Mesenchymal stem cell (in vitro differentiated cells and primary cell): Measurements from ENCODE around the gene CCNYL1.
"Not testable (repeated sequence)": the region's sequence is repeated elsewhere in the genome, so short reads cannot be mapped to it uniquely, and the experiment has no call there.

Source experiments
- DNase-seq: peaks from one replicate; pipeline ENCODE4 v3.0.0-alpha.2; 2013
- H2AFZ ChIP-seq: one replicate; pipeline ENCODE4 v1.6.1; 2013; ENCODE audit warnings: low read depth, mild to moderate bottlenecking, control low read depth, inconsistent platforms, low read length, moderate library complexity
- H2AK5ac ChIP-seq: 2 replicates; pipeline ENCODE4 v1.6.1; 2013; ENCODE audit warnings: low read length, moderate library complexity, mild to moderate bottlenecking, inconsistent platforms; ENCODE audit not compliant: severe bottlenecking
- H2BK120ac ChIP-seq: one replicate; pipeline ENCODE4 v1.6.1; 2013; ENCODE audit warnings: low read depth, mild to moderate bottlenecking, inconsistent platforms, low read length, moderate library complexity
- H2BK12ac ChIP-seq, 2 experiments: one replicate each; pipeline ENCODE4 v1.6.1; 2013; ENCODE audit warnings: inconsistent platforms in 2 of 2, low read length in 2 of 2, mild to moderate bottlenecking in 2 of 2, moderate library complexity in 2 of 2, control low read depth in 1 of 2
- H2BK15ac ChIP-seq: one replicate; pipeline ENCODE4 v1.6.1; 2013; ENCODE audit warnings: mild to moderate bottlenecking, low read depth, inconsistent platforms; ENCODE audit not compliant: poor library complexity, severe bottlenecking
- H2BK5ac ChIP-seq: 2 replicates; pipeline ENCODE4 v1.6.1; 2013; ENCODE audit warnings: low read depth, mild to moderate bottlenecking, low read length, control low read depth, inconsistent platforms; ENCODE audit not compliant: poor library complexity, severe bottlenecking
- H3K14ac ChIP-seq, 2 experiments: one replicate each; pipeline ENCODE4 v1.6.1; 2013; ENCODE audit warnings: inconsistent platforms in 2 of 2, low read length in 2 of 2, control low read depth in 1 of 2, mild to moderate bottlenecking in 1 of 2, moderate library complexity in 1 of 2
- H3K18ac ChIP-seq, 2 experiments: one replicate each; pipeline ENCODE4 v1.6.1; 2013; ENCODE audit warnings: inconsistent platforms in 2 of 2, low read length in 2 of 2, control low read depth in 1 of 2, low read depth in 1 of 2, mild to moderate bottlenecking in 1 of 2
- H3K23ac ChIP-seq, 2 experiments: one replicate each; pipeline ENCODE4 v1.6.1; 2013; ENCODE audit warnings: inconsistent platforms in 2 of 2, low read length in 2 of 2, mild to moderate bottlenecking in 2 of 2, moderate library complexity in 2 of 2, control low read depth in 1 of 2
- H3K27ac ChIP-seq: 2 replicates; pipeline ENCODE4 v1.5.1; 2013; ENCODE audit warnings: mild to moderate bottlenecking, moderate library complexity, low read length, control low read depth, inconsistent platforms; ENCODE audit not compliant: poor library complexity, severe bottlenecking
- H3K27me3 ChIP-seq, 2 experiments: 2 replicates each; pipeline versions ENCODE4 v1.6.1 to v1.7.0; 2013; ENCODE audit warnings: low read length in 2 of 2, mild to moderate bottlenecking in 2 of 2, moderate library complexity in 2 of 2, control low read depth in 1 of 2, inconsistent platforms in 1 of 2; ENCODE audit not compliant: control insufficient read depth in 1 of 2, insufficient read depth in 1 of 2
- H3K36me3 ChIP-seq, 2 experiments: 2 replicates each; pipeline versions ENCODE4 v1.6.1 to v1.7.0; 2013; ENCODE audit warnings: low read length in 2 of 2, control low read depth in 1 of 2, inconsistent platforms in 1 of 2, low read depth in 1 of 2, mild to moderate bottlenecking in 1 of 2; ENCODE audit not compliant: insufficient read depth in 2 of 2, control insufficient read depth in 1 of 2
- H3K4ac ChIP-seq, 2 experiments: one replicate each; pipeline ENCODE4 v1.6.1; 2013; ENCODE audit warnings: inconsistent platforms in 2 of 2, low read length in 2 of 2, mild to moderate bottlenecking in 2 of 2, moderate library complexity in 2 of 2, control low read depth in 1 of 2, low read depth in 1 of 2
- H3K4me1 ChIP-seq: 2 replicates; pipeline ENCODE4 v1.6.1; 2013; ENCODE audit warnings: low read depth, low read length, control low read depth; ENCODE audit not compliant: control insufficient read depth, insufficient read depth
- H3K4me2 ChIP-seq: 2 replicates; pipeline ENCODE4 v1.6.1; 2013; ENCODE audit warnings: low read length, mild to moderate bottlenecking, inconsistent platforms; ENCODE audit not compliant: poor library complexity, severe bottlenecking
- H3K4me3 ChIP-seq, 2 experiments: 2 replicates each; pipeline versions ENCODE4 v1.5.1 to v1.7.0; 2013; ENCODE audit warnings: low read length in 2 of 2, mild to moderate bottlenecking in 2 of 2, control low read depth in 1 of 2, low read depth in 1 of 2; ENCODE audit not compliant: insufficient read depth in 1 of 2
- H3K79me1 ChIP-seq: replicated peaks from 2 replicates; pipeline ENCODE4 v1.6.1; 2013; ENCODE audit warnings: mild to moderate bottlenecking, control low read depth, low read length, inconsistent platforms; ENCODE audit not compliant: poor library complexity, severe bottlenecking
- H3K9ac ChIP-seq: 2 replicates; pipeline ENCODE4 v1.7.0; 2013; ENCODE audit warnings: mild to moderate bottlenecking, low read length, moderate library complexity
- H3K9me3 ChIP-seq: 2 replicates; pipeline ENCODE4 v1.7.0; 2013; ENCODE audit warnings: mild to moderate bottlenecking, low read length; ENCODE audit not compliant: control insufficient read depth
- H4K8ac ChIP-seq: one replicate; pipeline ENCODE4 v1.6.1; 2013; ENCODE audit warnings: inconsistent platforms, mild to moderate bottlenecking, low read length, moderate library complexity
- H4K91ac ChIP-seq: one replicate; pipeline ENCODE4 v1.6.1; 2013; ENCODE audit warnings: mild to moderate bottlenecking, low read length, inconsistent platforms
- WGBS: methylation state at CpG from one replicate; pipeline ENCODE4 v1.1.7; 2013; ENCODE audit warnings: mixed read lengths; 5-methylcytosine and 5-hydroxymethylcytosine counted together

CCNYL1 gene

GRCh38 chr2:207693641-207694249 lies 17.7 kb upstream of the CCNYL1 start:
- Histone ChIP-seq H3K27me3 (peaks cover 9 to 18% of the 10 kb centered on the region in 2 experiments), H4K91ac (no peak overlapping the region), H2BK120ac (no peak overlapping the region), H2BK5ac (no peak overlapping the region), H3K4me3 (no peak overlapping the region), H3K4ac (no peak overlapping the region), H3K18ac (no peak overlapping the region), H4K8ac (no peak overlapping the region), H2BK12ac (no peak overlapping the region), H2AK5ac (no peak overlapping the region), H3K27ac (no peak overlapping the region), H3K23ac (no peak overlapping the region), H3K79me1 (no peaks in the 10 kb centered on the region), H2BK15ac (no peak overlapping the region), H3K4me1 (no peaks in the 10 kb centered on the region), H2AFZ (no peak overlapping the region), H3K9me3 (no peaks in the 10 kb centered on the region), H3K9ac (no peak overlapping the region), H3K4me2 (no peak overlapping the region), H3K14ac (no peak overlapping the region), H3K36me3 (no peaks in the 10 kb centered on the region)
- WGBS: 70% methylated on average over 2 of the region's 4 CpGs
- DNase-seq: no peak

GRCh38 chr2:207694811-207695281 lies 16.6 kb upstream of the CCNYL1 start:
- Histone ChIP-seq H2BK120ac (no peak overlapping the region), H2BK5ac (no peak overlapping the region), H3K18ac (no peak overlapping the region), H2AFZ (no peak overlapping the region), H2AK5ac (no peak overlapping the region), H3K4me1 (no peaks in the 10 kb centered on the region), H3K4ac (no peak overlapping the region), H3K36me3 (no peaks in the 10 kb centered on the region), H3K9ac (no peak overlapping the region), H3K79me1 (no peaks in the 10 kb centered on the region), H3K4me2 (no peak overlapping the region), H2BK15ac (no peak overlapping the region), H3K9me3 (no peaks in the 10 kb centered on the region), H3K4me3 (no peak overlapping the region), H3K23ac (no peak overlapping the region), H3K27ac (no peak overlapping the region), H4K8ac (no peak overlapping the region), H3K14ac (no peak overlapping the region), H3K27me3 (peaks cover 9 to 18% of the 10 kb centered on the region in 2 experiments), H4K91ac (no peak overlapping the region), H2BK12ac (no peak overlapping the region)
- 85% methylated on average over 3 of the region's 4 CpGs for WGBS
- no peak for DNase-seq

GRCh38 chr2:207695293-207695692 lies 16.1 kb upstream of the CCNYL1 start:
- Histone ChIP-seq H4K91ac (no peak overlapping the region), H3K27ac (no peak overlapping the region), H3K36me3 (no peaks in the 10 kb centered on the region), H3K9ac (no peak overlapping the region), H3K79me1 (no peaks in the 10 kb centered on the region), H2BK15ac (no peak overlapping the region), H2BK120ac (no peak overlapping the region), H3K27me3 (peaks cover 9 to 18% of the 10 kb centered on the region in 2 experiments), H3K9me3 (no peaks in the 10 kb centered on the region), H4K8ac (no peak overlapping the region), H3K14ac (no peak overlapping the region), H2BK5ac (no peak overlapping the region), H3K4me2 (no peak overlapping the region), H3K18ac (no peak overlapping the region), H3K4ac (no peak overlapping the region), H3K4me3 (no peak overlapping the region), H2BK12ac (no peak overlapping the region), H3K4me1 (no peaks in the 10 kb centered on the region), H2AK5ac (no peak overlapping the region), H3K23ac (no peak overlapping the region), H2AFZ (no peak overlapping the region)
- 95% methylated on average over 3 of the region's 4 CpGs for WGBS
- no peak for DNase-seq

GRCh38 chr2:207696911-207697310 lies 14.5 kb upstream of the CCNYL1 start:
- peaks cover 9 to 18% of the 10 kb centered on the region in 2 experiments for H3K27me3 ChIP-seq
- not testable (repeated sequence) for H2BK120ac ChIP-seq, H3K79me1 ChIP-seq, H3K4me3 ChIP-seq, H3K4me1 ChIP-seq, H2BK15ac ChIP-seq, H4K91ac ChIP-seq, H2AFZ ChIP-seq, H3K9me3 ChIP-seq, H2AK5ac ChIP-seq, H3K4ac ChIP-seq, H3K4me2 ChIP-seq, H3K9ac ChIP-seq, H3K36me3 ChIP-seq, H2BK5ac ChIP-seq, H3K18ac ChIP-seq, DNase-seq, H3K14ac ChIP-seq, H2BK12ac ChIP-seq, H3K23ac ChIP-seq, H3K27ac ChIP-seq, H4K8ac ChIP-seq
- WGBS: 87% methylated on average over 5 of the region's 5 CpGs
